Globus pallidus (tissue), 1 donor: ENCODE results near the gene SVOPL.

ENCODE experiments used
- DNase-seq: peaks from one replicate; pipeline ENCODE4 v3.0.0-alpha.2; 2015; ENCODE audit warnings: low spot score

The SVOPL gene

DNA sequence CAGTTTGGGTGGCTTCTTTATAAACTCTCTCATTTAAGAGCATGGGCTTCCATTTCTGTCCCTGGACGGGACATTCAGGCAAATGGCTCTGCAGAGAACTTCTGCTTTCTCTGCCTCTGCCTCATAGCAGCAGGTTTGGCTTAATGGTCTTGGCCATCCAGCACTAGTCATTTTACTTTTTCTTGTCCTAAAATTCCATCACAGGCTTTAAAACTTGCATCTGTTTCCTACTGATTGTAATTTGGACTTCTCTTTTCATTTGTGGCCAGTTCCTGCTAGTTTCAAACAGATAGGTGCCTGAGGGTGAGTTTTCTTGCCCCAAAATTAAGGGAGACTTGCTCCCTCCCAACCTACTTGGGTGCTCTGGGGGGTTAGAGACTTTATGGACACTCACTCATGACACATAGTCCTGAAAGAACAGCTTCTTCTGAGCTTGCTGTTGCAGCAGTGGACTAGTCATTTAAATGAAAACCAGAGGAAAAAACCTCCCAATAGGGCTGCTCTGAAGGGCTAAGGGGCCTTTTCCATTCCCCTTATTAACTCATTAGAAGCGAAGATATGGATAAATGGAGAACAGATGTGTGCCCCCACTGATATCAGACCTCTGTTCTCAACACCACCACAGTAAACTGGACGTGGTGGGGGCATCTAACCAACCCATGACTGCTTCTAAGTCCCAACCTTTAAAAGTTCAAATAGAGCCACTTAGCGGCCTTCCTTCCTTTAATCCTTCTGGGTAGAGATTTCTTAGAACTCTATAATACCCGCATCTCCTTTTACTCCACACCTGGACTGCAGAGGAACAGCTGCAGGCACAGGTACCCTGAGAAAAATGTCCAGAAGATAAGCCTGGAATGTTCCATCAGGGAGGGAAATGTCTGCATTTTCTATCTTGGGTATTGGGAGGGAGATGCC is 38.8 kb downstream of the SVOPL start:
- no peak for DNase-seq

DNA sequence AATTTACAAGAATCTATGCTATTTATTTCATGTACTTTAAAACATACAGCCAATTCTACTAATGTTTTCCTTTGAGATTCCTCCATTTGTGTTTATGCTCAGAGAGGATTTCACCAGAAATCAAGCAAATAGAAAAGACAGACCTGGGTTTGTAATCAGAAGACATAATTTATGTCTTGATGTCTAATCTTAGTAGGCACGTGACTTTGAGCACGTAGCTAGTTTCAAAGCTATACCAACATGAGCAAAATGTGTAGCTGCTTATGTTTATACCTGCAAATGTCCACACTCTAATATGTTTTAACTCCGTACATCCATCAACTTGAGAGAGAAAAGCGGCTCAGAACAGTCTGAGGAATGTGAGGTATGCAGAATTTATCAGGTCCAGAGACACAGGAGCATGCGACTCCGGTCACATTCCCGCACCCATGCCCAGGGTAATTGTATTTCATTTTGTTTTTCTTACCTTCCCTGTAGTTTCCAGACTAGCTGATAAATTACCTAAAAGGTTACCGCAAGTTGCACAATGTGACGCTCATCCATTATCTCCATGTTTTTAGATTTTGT is 40.0 kb downstream of the SVOPL start:
- DNase-seq: no peak

DNA sequence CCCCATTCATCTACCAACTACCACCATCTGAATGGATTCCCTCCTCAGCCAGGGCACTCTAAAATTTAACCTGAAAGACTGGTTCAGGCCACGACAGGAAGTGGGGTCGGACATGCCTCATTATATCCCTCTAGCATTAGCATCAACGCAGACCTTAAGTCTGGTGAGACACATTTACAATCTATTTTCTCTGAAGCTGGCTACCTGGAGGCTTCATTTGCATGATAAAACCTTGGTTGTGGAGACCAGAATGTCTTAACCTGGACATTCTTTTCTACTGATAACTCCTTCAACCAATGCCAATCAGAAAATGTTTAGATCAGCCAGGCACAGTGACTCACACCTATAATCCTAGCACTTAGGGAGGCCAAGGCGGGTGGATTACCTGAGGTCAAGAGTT is 42.3 kb downstream of the SVOPL start:
- DNase-seq: no peak

DNA sequence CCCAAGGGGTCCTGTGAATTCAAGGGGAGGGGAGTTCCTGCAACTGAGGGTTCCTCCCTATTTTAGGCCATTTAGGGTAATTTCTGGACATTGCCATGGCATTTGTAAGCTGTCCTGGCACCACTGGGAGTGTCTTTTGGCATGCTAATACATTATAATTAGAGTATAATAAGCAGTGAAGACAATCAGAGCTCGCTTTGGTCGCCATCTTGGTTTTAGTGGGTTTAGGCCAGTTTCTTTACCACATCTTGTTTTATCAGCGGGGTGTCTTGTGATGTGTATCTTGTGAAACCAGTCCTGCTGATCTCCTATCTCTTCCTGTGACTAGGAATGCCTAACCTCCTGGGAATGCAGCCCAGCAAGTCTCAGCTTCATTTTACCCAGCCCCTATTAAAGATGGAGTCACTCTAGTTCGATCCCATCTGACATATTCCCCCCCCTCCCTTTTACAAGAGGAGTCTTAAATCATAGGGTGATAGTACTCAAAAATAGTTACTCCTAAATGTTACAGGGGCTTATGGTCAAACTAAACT is 43.2 kb downstream of the SVOPL start:
- DNase-seq: no peak

DNA sequence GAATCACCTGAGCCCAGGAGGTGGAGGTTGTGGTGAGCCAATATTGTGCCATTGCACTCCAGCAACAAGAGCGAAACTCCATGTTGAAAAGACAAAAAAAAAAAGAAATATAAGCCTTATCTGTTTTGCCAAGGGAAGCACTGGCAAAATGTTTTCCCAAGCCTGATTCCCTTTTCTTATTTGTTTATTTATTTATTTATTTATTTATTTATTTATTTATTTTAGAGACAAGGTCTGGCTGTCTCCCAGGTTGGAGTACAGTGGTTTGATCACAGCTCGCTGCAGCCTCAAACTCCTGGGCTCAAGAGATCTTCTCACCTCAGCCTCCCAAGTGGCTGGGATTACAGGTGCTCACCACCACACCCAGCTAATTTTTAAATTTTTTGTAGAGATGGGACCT is 44.2 kb downstream of the SVOPL start:
- DNase-seq: no peak

DNA sequence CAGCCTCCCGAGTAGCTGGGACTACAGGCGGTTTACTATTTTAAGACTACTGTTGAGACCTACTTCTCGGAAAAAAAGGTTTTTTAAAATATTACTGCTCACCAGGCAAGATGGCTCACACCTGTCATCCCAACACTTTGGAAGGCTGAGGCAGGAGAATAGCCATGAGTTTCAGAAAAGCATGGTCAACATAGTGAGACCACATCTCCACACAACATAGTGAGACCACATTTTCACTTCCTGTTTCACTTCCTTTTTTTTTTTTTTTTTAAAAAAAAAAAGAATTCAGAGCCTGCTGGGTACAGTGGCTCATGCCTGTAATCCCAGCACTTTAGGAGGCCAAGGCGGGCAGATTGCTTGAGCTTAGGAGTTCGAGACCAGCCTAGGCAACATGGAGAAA is 46.5 kb downstream of the SVOPL start:
- no peak for DNase-seq

DNA sequence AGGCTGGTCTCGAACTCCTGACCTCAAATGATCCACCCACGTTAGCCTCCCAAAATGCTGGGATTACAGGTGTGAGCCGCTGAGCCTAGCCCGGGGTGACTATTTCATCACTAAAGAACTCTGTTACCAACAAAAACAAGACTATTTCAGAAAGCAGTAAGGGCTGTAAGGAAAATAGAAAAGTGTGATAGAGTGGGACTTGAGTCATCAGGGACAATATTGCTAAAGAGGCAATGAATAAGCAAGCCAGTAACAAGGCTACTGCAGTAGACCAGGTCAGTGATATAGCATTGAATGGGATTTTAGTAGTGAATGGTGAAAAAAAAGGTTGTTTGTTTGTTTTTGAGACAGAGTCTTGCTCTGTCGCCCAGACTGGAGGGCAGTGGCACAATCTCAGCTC is 51.7 kb downstream of the SVOPL start:
- DNase-seq: no peak

DNA sequence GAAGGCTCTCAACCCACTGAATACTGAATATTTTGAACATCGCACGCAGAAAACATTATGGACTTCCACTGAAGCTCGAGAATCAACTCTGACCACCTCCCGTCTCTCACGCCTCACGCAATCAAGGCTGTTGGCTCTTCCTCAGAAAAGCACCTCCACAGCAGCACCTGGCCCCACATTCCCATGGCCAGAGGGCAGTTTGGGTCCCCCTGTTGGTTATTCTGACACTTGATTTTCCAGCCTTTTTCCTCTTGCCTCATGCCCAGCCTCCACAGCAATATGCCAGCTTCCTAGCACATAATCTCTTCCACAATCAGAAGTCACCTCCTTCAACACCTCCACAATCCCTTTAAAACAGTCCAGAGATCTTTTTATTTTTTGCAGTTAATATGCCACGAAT is 55.9 kb downstream of the SVOPL start:
- DNase-seq: no peak

DNA sequence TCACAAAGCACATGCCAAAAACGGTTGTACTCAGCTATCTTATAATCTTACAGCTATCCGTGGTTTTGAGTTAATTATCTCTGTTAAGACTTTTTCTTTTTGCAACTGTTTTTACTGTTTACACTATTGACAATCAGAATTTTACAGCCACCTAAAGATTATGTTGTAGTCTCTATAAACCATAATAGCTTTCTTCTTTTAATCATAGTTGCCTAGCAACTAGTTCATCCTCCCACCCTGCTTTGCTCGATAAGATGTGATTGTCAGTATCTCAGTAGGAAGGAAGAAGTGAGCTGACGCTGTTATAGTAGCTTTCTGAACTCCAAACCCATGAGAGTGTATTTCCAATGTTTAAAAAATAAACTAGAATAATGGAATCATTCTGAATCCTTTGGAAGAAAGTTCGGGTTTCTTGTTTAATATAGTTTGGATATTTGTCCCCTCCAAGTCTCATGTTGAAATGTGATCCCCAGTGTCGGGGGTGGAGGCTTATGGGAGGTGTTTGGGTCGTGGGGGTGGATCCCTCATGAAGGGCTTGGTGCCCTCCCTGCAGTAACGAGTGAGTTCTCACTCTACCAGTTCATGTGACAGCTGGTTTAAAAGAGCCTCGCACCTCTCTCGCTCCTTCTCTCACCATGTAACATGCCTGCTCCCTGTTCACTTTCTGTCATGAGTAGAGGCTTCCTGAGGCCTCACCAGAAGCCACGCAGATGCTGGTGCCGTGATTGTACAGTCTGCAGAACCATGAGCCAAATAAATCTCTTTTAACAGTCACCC is 68.1 kb downstream of the SVOPL start:
- no peak for DNase-seq

DNA sequence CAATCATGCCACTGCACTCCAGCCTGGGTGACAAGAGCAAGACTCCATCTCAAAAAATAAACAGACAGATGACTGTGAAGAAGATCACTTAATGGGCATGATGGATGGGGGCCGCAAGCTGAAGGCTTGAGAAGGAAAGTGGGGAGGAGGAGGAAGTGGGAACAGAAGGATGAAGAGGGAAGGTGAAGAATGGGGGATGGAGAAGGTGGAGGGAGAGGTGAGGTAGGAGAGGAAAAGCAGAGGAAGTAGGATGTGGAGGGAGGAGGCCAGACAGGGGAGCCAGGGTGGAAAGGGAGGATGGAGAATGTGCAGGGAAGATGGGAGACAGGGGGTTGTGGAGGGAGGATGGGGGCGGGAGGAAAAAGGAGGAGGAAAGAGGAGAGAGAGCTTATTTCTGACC is 68.8 kb downstream of the SVOPL start:
- DNase-seq: no peak

DNA sequence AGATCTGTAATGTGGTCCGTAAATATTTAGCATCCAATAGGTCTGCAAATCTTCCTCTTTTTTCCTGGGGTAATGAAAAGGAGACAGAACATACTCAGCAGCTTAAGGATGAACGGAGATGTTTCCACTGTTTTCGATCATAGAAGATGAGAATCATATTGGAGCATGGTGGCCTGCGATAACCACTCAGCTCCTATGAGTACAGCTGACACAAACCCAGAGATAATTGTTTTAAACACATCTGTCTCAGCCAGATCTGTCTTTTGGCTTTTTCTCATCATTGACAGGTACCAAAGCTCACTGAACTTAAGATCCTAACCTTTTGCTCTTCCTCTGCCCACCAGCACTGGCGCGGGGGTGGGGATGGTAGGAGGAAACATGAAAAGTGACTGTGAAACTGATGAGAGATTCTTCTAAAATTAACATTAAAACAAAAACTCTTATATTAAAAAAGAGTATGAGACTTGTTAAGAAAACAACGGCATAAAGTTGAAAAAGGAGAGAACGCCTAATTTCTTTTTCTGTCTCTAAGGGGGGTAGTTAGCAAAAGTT is 71.0 kb downstream of the SVOPL start:
- DNase-seq: no peak

DNA sequence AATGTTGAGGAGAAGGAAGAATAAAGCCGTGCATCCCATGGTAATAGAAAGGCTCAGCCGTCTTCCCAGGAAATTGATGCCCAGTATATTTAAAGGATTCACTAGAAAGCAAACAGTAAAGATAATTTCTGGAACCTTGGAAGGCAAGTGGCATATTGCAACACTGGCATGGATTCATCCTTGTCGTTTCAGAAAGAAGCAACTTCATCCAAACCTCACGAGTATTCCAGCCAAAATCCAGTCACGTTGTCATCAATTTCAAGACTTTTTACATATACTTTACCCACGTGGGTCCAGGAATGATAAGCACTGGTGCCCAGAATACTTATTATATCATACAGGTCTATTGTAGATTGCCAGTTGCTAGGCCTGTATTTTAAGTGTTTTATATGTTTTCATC is 73.8 kb downstream of the SVOPL start:
- DNase-seq: no peak

DNA sequence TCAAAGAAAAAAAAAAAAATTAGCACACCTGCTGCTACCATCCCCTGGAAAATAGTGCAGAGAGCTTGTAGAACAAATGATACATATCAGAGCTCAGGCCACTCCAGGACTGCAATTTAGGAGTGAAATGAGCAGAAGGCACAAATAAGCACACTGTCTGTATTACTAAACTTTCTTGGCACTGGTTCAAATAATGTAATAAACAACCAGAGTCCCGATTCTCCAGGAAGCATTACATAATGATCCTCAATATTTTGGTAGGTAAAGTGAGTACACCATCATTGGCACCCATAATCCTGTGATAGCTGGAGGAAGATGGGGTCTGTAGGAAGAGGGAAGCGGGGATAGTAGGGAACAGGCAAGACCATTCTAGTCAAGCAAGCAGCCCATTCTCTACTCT is 74.3 kb downstream of the SVOPL start:
- DNase-seq: no peak

DNA sequence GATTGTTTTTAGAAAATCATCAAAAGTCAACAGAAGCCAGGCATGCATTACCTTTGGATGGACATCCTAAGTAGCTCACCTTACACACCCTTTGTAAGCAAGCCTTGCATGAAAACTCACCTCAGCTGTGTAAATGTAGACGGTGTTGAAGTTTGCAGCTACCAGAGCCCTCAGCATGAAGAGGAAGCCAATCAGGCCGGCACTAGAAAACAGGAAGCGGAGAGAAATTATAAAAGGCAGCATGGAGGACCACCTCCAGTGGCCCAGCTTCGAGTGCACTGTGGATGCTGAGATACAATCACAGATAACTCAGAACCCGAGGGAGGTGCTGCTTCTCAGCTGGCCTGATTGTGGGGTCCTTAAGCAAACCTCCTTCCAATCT is 75.3 kb downstream of the SVOPL start:
- no peak for DNase-seq

DNA sequence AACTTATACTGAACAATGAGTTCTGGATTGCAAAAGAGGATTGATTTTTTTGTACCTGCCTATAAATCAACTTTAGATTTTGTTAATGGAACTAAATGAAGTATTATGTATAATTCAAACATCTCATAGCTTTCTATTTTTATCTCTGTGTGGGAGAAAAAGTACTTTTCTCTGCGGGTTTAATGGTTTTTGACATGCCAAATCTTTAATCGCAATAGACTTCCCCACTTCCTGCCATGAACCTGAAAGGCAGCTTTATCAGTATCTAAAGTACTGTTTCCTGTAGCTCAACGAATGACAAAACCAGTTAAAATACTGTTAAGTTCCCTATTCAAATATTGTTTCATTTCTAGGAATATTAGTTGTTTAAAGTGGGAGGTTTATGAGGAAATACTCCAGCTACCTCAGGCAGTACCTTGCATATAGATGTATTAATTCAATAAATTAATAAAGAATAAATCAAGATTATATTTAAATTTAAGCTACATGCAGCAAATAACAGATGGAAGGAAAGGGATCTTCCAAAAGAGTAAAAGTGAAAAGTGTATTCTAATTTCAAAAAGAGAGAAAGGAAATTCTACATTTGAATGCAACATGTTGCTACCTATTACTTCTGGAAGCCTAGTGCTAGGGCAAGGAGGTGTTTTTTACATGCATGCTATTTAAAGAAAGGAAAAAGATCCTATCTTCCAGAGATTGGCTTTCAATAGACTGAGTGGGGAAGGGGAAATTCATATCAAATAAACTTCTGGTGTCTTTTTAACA is 75.9 kb downstream of the SVOPL start:
- DNase-seq: no peak

DNA sequence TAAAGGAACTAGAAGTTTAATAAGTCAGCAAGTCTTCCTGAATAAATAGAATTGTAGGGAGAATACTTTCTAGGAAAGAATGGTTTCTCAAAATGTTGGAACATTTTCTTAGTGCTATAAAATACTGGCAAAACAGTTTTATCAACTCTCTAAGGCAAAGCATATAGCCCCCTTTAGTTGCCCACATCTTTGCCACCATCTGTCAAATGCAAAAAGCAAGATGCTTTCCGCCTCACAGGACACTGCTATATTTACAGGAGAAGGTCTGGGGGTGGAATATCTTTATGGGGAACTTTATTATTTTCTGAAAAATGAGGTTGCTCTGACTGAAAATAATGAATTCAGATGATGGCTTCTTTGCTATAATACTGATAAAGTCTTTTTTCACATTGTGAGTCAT is 78.3 kb downstream of the SVOPL start:
- DNase-seq: no peak

DNA sequence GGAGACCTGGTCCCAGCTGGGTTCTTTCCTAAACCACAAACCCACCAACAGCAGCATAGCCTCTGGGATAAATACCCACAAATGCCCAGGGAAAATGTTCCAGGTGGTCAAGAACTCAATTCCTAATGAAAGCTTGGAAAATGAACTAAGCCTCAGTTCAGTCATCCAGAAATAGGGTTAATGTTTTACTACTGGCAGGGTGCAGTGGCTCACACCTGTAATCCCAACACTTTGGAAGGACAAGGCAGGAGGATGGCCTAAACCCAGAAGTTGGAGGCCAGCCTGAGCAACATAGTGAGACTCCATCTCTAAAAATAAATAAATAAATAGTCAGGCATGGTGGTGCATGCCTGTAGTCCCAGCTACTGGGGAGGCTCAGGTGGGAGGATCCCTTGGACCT is 82.2 kb downstream of the SVOPL start:
- DNase-seq: no peak

DNA sequence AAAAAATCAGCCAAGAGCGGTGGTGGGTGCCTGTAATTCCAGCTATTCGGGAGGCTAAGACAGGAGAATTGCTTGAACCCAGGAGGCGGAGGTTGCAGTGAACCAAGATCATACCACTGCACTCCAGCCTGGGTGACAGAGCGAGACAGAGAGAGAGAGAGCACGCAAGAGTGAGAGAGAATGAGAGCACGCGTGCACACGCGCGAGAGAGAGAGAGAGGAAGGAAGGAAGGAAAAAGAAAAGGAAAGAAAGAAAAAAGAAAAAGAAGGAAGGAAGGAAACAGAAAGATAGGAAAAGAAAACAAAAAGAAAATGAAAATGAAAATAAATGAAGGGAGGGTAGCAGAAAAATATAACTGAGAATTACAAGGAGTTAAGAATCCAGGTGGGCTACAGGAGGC is 82.7 kb downstream of the SVOPL start:
- no peak for DNase-seq

DNA sequence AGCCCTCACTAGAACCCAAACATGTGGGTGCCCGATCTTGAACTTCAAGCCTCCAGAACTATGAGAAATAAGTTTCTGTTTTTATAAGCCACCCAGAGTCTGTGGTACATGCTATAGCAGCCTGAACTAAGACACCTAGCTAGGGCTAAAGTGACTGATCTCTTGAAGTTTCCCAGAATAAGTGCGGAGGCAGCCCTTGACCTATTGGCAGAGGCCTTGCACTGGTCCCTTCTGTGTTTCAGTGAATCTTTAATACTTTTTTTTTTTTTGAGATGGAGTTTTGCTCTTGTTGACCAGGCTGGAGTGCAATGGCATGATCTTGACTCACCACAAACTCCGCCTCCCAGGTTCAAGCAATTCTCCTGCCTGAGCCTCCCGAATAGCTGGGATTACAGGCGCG is 85.1 kb downstream of the SVOPL start:
- no peak for DNase-seq

DNA sequence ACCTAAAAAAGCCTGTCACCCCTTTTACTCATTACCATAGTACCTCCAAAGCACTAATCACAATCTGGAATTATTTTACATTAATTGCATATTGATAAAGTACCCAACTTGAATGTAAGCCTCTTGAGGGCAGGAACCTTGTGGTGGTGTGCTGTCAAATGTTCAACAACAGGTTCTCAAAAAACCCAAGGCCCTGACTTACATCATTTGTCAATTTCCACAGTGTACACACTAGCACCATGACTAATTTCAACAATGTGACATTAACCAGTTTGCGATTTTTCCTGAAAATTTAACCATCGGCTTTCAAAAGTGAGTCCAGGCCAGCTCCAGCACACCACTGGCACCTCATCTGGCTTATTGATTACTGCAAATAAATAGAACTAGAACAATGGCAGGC is 87.5 kb downstream of the SVOPL start:
- no peak for DNase-seq

DNA sequence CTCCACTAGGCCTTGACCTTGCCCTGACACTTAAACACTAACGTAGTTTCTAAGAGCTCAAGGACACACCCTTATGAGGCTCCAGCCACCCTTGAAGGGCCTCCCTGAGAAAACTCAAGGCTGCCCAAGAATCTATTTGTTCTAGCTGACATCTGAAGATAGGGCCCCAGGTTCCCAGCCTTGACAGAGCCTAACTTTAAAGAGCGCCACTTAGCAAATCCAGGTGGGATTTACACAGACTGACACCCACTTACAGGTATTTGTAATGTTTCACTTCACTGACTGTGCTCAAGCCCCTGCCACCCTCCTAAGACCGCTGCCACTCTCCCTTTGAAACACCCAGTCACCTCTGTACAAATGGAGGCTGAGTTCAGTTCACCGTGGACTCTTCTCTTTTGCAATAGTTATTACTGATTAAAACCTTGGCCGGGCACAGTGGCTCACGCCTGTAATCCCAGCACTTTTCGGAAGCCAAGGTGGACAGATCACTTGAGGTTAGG is 90.4 kb downstream of the SVOPL start:
- no peak for DNase-seq

DNA sequence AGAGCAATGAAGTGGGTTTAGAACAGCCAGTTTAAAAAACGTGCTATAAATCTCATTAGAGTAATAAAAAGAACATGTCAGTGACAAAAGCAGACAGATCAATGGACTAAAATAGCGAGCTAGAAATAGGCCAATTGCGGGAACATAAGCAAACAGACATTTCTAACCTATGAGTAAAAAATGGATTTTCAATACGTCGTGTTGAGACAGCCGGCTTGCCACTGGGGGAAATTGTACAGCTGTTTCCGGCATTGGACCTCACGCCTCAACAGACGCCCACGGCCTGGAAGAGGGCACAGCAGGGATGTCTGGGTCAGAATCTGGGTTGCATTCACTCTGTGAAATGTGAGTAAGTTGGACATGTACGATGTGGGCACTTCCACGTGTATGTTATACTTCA is 92.9 kb downstream of the SVOPL start:
- no peak for DNase-seq
